HCT116 (cell line): ENCODE results near the gene OLFML2B. TPM values are rescaled to one million over a fixed set of nuclear protein-coding genes. Genes with fewer than 3 reads are reported as not detected.

ENCODE experiments used
- ATAC-seq: fragments of 200-7000 bp; cut with Tn5 transposase; 2 replicates; pipeline ENCODE4 v1.9.1; 2020; ENCODE audit warnings: mild to moderate bottlenecking, moderate library complexity
- BruUV-seq: library from RNA; stranded (reverse); fragments of 400-500 nt; replicated peaks from 2 replicates; lab custom pipeline; 2021; lab: Mats Ljungman, UMichigan
- CTCF ChIA-PET: fragments of 300-600 bp; sonication (Branson Sonifier 250); formaldehyde crosslinking; loops from one replicate; lab custom pipeline; 2021; ENCODE audit warnings: antibody characterized with exemption; lab: Charles Lee
- POLR2A ChIA-PET: fragments of 300-600, 350-600 bp; sonication (Branson Sonifier 250); formaldehyde crosslinking; loops from one replicate; lab custom pipeline; 2021; ENCODE audit warnings: antibody characterized with exemption; lab: Charles Lee
- RAD21 ChIA-PET, 2 experiments: fragments of 300-600 bp; sonication (Branson Sonifier 250); formaldehyde crosslinking; loops; one replicate each; lab custom pipeline; 2023; ENCODE audit warnings: low total read pairs in 2 of 2; ENCODE audit not compliant: uncharacterized antibody in 2 of 2, unreplicated experiment in 2 of 2, low non-redundant PET in 1 of 2; lab: Charles Lee
- DNase-seq: peaks from one replicate; pipeline ENCODE4 v3.0.0-alpha.2; 2010; ENCODE audit warnings: low read depth, low spot score
- H2AFZ ChIP-seq: fragments of 200-600 bp; shearing (Covaris generic), sonication (generic); 2 replicates; pipeline ENCODE4 v1.6.1; 2017; ENCODE audit warnings: low read depth, mixed run types, mixed read lengths, antibody characterized with exemption, low read length; ENCODE audit not compliant: poor library complexity, severe bottlenecking
- H3K27ac ChIP-seq: 2 replicates; pipeline ENCODE4 v1.5.1; 2012; ENCODE audit warnings: low read depth, low read length
- H3K27me3 ChIP-seq: fragments of 200-600 bp; sonication (generic); 2 replicates; pipeline ENCODE4 v1.6.1; 2016; ENCODE audit warnings: mixed run types, low read length, mixed read lengths; ENCODE audit not compliant: insufficient read depth
- H3K36me3 ChIP-seq, 2 experiments: fragments of 200-500 bp in 1 of 2; fragments of 200-600 bp in 1 of 2; sonication (Bioruptor generic) in 1 of 2; sonication (generic) in 1 of 2; 2 replicates each; pipeline versions ENCODE4 v1.5.1 to v1.6.1; 2014 to 2016; ENCODE audit warnings: low read length in 2 of 2, inconsistent platforms in 1 of 2, mixed read lengths in 1 of 2, mixed run types in 1 of 2; ENCODE audit not compliant: insufficient read depth in 2 of 2, control insufficient read depth in 1 of 2
- H3K4me1 ChIP-seq, 2 experiments: fragments of 200-600 bp in 1 of 2; sonication (generic) in 1 of 2; 2 replicates each; pipeline versions ENCODE4 v1.5.1 to v1.6.1; 2012 to 2017; ENCODE audit warnings: low read length in 2 of 2, inconsistent platforms in 1 of 2, mild to moderate bottlenecking in 1 of 2, mixed read lengths in 1 of 2, mixed run types in 1 of 2, moderate library complexity in 1 of 2; ENCODE audit not compliant: insufficient read depth in 2 of 2, control insufficient read depth in 1 of 2
- H3K4me2 ChIP-seq: fragments of 200-600 bp; sonication (generic); 2 replicates; pipeline ENCODE4 v1.6.1; 2017; ENCODE audit warnings: mixed run types, low read length, mixed read lengths
- H3K4me3 ChIP-seq, 2 experiments: fragments of 200-600 bp in 1 of 2; sonication (generic) in 1 of 2; replicated peaks in 1 of 2; 2 replicates each; pipeline ENCODE4 v1.5.1; 2011 to 2016; ENCODE audit warnings: low read length in 2 of 2, control low read depth in 1 of 2, low read depth in 1 of 2, mild to moderate bottlenecking in 1 of 2, mixed read lengths in 1 of 2, mixed run types in 1 of 2
- H3K79me2 ChIP-seq: fragments of 200-600 bp; sonication (generic); 2 replicates; pipeline ENCODE4 v1.6.1; 2017; ENCODE audit warnings: mild to moderate bottlenecking, mixed run types, low read length, moderate library complexity, mixed read lengths; ENCODE audit not compliant: insufficient read depth
- H3K9ac ChIP-seq: fragments of 200-600 bp; sonication (generic); 2 replicates; pipeline ENCODE4 v1.6.1; 2016; ENCODE audit warnings: low read length, mixed read lengths
- H3K9me2 ChIP-seq: fragments of 200-600 bp; sonication (generic), shearing (Covaris generic); 2 replicates; pipeline ENCODE4 v1.6.1; 2017; ENCODE audit warnings: mixed run types, mild to moderate bottlenecking, moderate library complexity; ENCODE audit not compliant: insufficient read depth
- H3K9me3 ChIP-seq, 2 experiments: fragments of 200-500 bp in 1 of 2; fragments of 200-600 bp in 1 of 2; sonication (Bioruptor generic) in 1 of 2; sonication (generic) in 1 of 2; 2 replicates each; pipeline ENCODE4 v1.6.1; 2014 to 2017; ENCODE audit warnings: low read length in 2 of 2, mixed read lengths in 2 of 2, inconsistent platforms in 1 of 2, low read depth in 1 of 2, mild to moderate bottlenecking in 1 of 2, mixed run types in 1 of 2, moderate library complexity in 1 of 2; ENCODE audit not compliant: control insufficient read depth in 1 of 2, insufficient read depth in 1 of 2
- H4K20me1 ChIP-seq: fragments of 200-600 bp; sonication (generic), shearing (Covaris generic); 2 replicates; pipeline ENCODE4 v1.6.1; 2017; ENCODE audit warnings: mixed run types, mild to moderate bottlenecking, moderate library complexity; ENCODE audit not compliant: insufficient read depth
- CBX3 ChIP-seq: IDR thresholded peaks from 2 replicates; pipeline ENCODE4 v1.6.1; 2012; ENCODE audit warnings: low read depth
- EGR1 ChIP-seq: IDR thresholded peaks from 2 replicates; pipeline ENCODE4 v1.6.1; 2012; ENCODE audit warnings: low read depth
- ELF1 ChIP-seq: IDR thresholded peaks from 2 replicates; pipeline ENCODE4 v1.6.1; 2012; ENCODE audit warnings: low read depth, borderline replicate concordance
- EZH2phosphoT487 ChIP-seq: fragments of 200-600 bp; IDR thresholded peaks from 2 replicates; pipeline ENCODE4 v1.6.1; 2018; ENCODE audit warnings: antibody characterized with exemption, borderline replicate concordance
- FOSL1 ChIP-seq: IDR thresholded peaks from 2 replicates; pipeline ENCODE4 v1.6.1; 2012; ENCODE audit warnings: low read depth
- POLR2A ChIP-seq: IDR thresholded peaks from 2 replicates; pipeline ENCODE4 v1.7.0; 2011; ENCODE audit warnings: borderline replicate concordance; ENCODE audit not compliant: insufficient read depth, insufficient read length; ENCODE audit errors: extremely low read depth
- POLR2AphosphoS5 ChIP-seq: IDR thresholded peaks from 2 replicates; pipeline ENCODE4 v1.6.1; 2011; ENCODE audit warnings: mild to moderate bottlenecking, low read depth, low read length, moderate library complexity
- TCF7L2 ChIP-seq: IDR thresholded peaks from 2 replicates; pipeline ENCODE4 v1.7.0; 2011; ENCODE audit warnings: borderline replicate concordance, inconsistent platforms; ENCODE audit not compliant: insufficient read depth, insufficient read length; ENCODE audit errors: extremely low read depth
- YY1 ChIP-seq: IDR thresholded peaks from 2 replicates; pipeline ENCODE4 v1.6.1; 2011; ENCODE audit warnings: low read length, low read depth, moderate library complexity, mild to moderate bottlenecking; ENCODE audit not compliant: insufficient replicate concordance; ENCODE audit errors: extremely low read depth
- ZNF274 ChIP-seq: fragments of 200-500 bp; sonication (Bioruptor generic); IDR thresholded peaks from 2 replicates; pipeline ENCODE4 v1.6.1; 2014; ENCODE audit warnings: mild to moderate bottlenecking, low read depth, low read length, inconsistent platforms
- intact Hi-C: fragments of 100-400 bp; cut with micrococcal nuclease; formaldehyde crosslinking; loops from 2 replicates; pipeline ENCODE4 v1.10.0; 2022
- total RNA-seq: library from RNA; stranded (reverse); gene quantifications from one replicate; pipeline ENCODE4 v1.2.1, GENCODE V29; 2021; ENCODE audit not compliant: unreplicated experiment
- TF ChIP-seq, protein P1 (sequence below), 3 experiments: fragments of 200-600 bp in 1 of 3; sonication (generic) in 1 of 3; IDR thresholded peaks in 2 of 3; conservative IDR thresholded peaks in 1 of 3; 2 replicates each; pipeline ENCODE4 v1.5.1; 2012 to 2017; ENCODE audit warnings: low read depth in 2 of 3, low read length in 2 of 3, antibody characterized with exemption in 1 of 3, borderline replicate concordance in 1 of 3, control low read depth in 1 of 3, mild to moderate bottlenecking in 1 of 3, mixed read lengths in 1 of 3, mixed run types in 1 of 3, moderate library complexity in 1 of 3; ENCODE audit not compliant: insufficient read depth in 1 of 3
- TF ChIP-seq, protein P2 (sequence below): IDR thresholded peaks from 2 replicates; pipeline ENCODE4 v1.6.1; 2012; ENCODE audit warnings: low read depth
- TF ChIP-seq, protein P3 (sequence below): IDR thresholded peaks from 2 replicates; pipeline ENCODE4 v1.6.1; 2012
- TF ChIP-seq, protein P4 (sequence below): IDR thresholded peaks from 2 replicates; pipeline ENCODE4 v1.6.1; 2011; ENCODE audit warnings: mild to moderate bottlenecking, low read length, moderate library complexity; ENCODE audit not compliant: insufficient replicate concordance; ENCODE audit errors: extremely low read depth

The OLFML2B gene
- total RNA-seq, 1 experiment from 2014 or later, result 1.3 TPM

DNA sequence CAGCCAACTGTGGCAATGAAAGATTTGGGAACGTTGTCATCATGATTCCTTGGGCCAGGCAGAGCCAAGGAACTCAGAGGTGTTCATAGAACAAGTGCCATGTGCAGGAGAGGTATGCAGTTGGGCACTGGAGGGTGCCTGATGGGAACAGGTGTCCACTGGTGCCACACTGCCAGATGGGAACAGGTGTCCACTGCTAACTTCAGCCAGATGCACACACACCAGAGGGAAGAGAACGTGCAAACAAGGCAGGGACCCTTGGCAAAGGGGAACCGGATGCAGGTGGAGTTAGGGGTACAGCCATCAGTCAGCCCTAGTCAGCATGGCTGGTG lies 13.5 kb downstream of the OLFML2B start:
- no peaks in the 10 kb centered on the region for H3K79me2 ChIP-seq
- CTCF ChIA-PET, result no interaction called here
- H2AFZ ChIP-seq, result no peak overlapping the region
- TF ChIP-seq CBX3 (no peak), EGR1 (no peak), YY1 (no peak), FOSL1 (no peak), POLR2AphosphoS5 (no peak), TCF7L2 (no peak), POLR2A (no peak), EZH2phosphoT487 (no peak), ELF1 (no peak), ZNF274 (no peak)
- TF ChIP-seq, protein P1, sequence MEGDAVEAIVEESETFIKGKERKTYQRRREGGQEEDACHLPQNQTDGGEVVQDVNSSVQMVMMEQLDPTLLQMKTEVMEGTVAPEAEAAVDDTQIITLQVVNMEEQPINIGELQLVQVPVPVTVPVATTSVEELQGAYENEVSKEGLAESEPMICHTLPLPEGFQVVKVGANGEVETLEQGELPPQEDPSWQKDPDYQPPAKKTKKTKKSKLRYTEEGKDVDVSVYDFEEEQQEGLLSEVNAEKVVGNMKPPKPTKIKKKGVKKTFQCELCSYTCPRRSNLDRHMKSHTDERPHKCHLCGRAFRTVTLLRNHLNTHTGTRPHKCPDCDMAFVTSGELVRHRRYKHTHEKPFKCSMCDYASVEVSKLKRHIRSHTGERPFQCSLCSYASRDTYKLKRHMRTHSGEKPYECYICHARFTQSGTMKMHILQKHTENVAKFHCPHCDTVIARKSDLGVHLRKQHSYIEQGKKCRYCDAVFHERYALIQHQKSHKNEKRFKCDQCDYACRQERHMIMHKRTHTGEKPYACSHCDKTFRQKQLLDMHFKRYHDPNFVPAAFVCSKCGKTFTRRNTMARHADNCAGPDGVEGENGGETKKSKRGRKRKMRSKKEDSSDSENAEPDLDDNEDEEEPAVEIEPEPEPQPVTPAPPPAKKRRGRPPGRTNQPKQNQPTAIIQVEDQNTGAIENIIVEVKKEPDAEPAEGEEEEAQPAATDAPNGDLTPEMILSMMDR (IDR thresholded peaks at IDR 0.05 in 2 of 3, conservative IDR thresholded peaks at IDR 0.05 in 1 of 3; ENCODE audit: borderline replicate concordance in 1 of 3, insufficient read depth in 1 of 3, low read depth in 2 of 3, low read length in 2 of 3), result no peak
- TF ChIP-seq, protein P2, sequence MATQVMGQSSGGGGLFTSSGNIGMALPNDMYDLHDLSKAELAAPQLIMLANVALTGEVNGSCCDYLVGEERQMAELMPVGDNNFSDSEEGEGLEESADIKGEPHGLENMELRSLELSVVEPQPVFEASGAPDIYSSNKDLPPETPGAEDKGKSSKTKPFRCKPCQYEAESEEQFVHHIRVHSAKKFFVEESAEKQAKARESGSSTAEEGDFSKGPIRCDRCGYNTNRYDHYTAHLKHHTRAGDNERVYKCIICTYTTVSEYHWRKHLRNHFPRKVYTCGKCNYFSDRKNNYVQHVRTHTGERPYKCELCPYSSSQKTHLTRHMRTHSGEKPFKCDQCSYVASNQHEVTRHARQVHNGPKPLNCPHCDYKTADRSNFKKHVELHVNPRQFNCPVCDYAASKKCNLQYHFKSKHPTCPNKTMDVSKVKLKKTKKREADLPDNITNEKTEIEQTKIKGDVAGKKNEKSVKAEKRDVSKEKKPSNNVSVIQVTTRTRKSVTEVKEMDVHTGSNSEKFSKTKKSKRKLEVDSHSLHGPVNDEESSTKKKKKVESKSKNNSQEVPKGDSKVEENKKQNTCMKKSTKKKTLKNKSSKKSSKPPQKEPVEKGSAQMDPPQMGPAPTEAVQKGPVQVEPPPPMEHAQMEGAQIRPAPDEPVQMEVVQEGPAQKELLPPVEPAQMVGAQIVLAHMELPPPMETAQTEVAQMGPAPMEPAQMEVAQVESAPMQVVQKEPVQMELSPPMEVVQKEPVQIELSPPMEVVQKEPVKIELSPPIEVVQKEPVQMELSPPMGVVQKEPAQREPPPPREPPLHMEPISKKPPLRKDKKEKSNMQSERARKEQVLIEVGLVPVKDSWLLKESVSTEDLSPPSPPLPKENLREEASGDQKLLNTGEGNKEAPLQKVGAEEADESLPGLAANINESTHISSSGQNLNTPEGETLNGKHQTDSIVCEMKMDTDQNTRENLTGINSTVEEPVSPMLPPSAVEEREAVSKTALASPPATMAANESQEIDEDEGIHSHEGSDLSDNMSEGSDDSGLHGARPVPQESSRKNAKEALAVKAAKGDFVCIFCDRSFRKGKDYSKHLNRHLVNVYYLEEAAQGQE, result no peak
- TF ChIP-seq, protein P3, sequence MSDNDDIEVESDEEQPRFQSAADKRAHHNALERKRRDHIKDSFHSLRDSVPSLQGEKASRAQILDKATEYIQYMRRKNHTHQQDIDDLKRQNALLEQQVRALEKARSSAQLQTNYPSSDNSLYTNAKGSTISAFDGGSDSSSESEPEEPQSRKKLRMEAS, result no peak
- TF ChIP-seq, protein P4, sequence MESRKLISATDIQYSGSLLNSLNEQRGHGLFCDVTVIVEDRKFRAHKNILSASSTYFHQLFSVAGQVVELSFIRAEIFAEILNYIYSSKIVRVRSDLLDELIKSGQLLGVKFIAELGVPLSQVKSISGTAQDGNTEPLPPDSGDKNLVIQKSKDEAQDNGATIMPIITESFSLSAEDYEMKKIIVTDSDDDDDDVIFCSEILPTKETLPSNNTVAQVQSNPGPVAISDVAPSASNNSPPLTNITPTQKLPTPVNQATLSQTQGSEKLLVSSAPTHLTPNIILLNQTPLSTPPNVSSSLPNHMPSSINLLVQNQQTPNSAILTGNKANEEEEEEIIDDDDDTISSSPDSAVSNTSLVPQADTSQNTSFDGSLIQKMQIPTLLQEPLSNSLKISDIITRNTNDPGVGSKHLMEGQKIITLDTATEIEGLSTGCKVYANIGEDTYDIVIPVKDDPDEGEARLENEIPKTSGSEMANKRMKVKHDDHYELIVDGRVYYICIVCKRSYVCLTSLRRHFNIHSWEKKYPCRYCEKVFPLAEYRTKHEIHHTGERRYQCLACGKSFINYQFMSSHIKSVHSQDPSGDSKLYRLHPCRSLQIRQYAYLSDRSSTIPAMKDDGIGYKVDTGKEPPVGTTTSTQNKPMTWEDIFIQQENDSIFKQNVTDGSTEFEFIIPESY, result no peak
- TF ChIP-seq, all 23 proteins: peak for 0
- DNase-seq, result no peak
- POLR2A ChIA-PET, result no interaction called here
- Histone ChIP-seq H3K27ac (no peak overlapping the region), H3K9ac (no peak overlapping the region), H3K4me3 (no peak overlapping the region), H4K20me1 (no peaks in the 10 kb centered on the region), H3K9me2 (no peaks in the 10 kb centered on the region), H3K9me3 (0 out of 4 replicates have a peak, but pooled peaks cover 0 to 3% of the 10 kb centered on the region in 2 experiments), H3K36me3 (no peaks in the 10 kb centered on the region), H3K27me3 (no peaks in the 10 kb centered on the region), H3K4me2 (no peak overlapping the region), H3K4me1 (no peaks in the 10 kb centered on the region)
- RAD21 ChIA-PET, result no interaction called here
- intact Hi-C loops, result no loop called here
- ATAC-seq, result no peak
- BruUV-seq, result no TSS peak
